Neural cell (in vitro differentiated cells): Measurements from ENCODE around the gene ARMCX2.

Experiments used
- CTCF ChIP-seq: fragments of 450-650 bp; IDR thresholded peaks from 2 replicates; pipeline ENCODE4 v1.5.1; 2014; ENCODE audit warnings: antibody characterized with exemption, mild to moderate bottlenecking, moderate library complexity; ENCODE audit not compliant: poor library complexity, severe bottlenecking
- EP300 ChIP-seq: fragments of 450-650 bp; conservative IDR thresholded peaks from 2 replicates; pipeline ENCODE4 v1.6.1; 2014; ENCODE audit warnings: antibody characterized with exemption, mild to moderate bottlenecking, moderate library complexity; ENCODE audit not compliant: poor library complexity, severe bottlenecking
- EZH2 ChIP-seq: fragments of 200-600, 300-800 bp; shearing (Covaris generic), sonication (generic); IDR thresholded peaks from 2 replicates; pipeline ENCODE4 v1.6.1; 2014; ENCODE audit warnings: antibody characterized with exemption, low read length, borderline replicate concordance, mild to moderate bottlenecking; ENCODE audit not compliant: insufficient read depth, poor library complexity, severe bottlenecking
- MXI1 ChIP-seq: fragments of 450-650 bp; conservative IDR thresholded peaks from 2 replicates; pipeline ENCODE4 v1.6.1; 2014; ENCODE audit warnings: antibody characterized with exemption, mild to moderate bottlenecking; ENCODE audit not compliant: poor library complexity, severe bottlenecking
- POLR2AphosphoS5 ChIP-seq: IDR thresholded peaks from 2 replicates; pipeline ENCODE4 v1.6.1; 2012
- RAD21 ChIP-seq: fragments of 450-650 bp; conservative IDR thresholded peaks from 2 replicates; pipeline ENCODE4 v1.6.1; 2014; ENCODE audit warnings: antibody characterized with exemption, mild to moderate bottlenecking, moderate library complexity
- REST ChIP-seq: IDR thresholded peaks from 2 replicates; pipeline ENCODE4 v1.6.1; 2012; ENCODE audit warnings: borderline replicate concordance
- SMC3 ChIP-seq: fragments of 450-650 bp; conservative IDR thresholded peaks from 2 replicates; pipeline ENCODE4 v1.6.1; 2014; ENCODE audit warnings: antibody characterized with exemption, mild to moderate bottlenecking, moderate library complexity; ENCODE audit not compliant: poor library complexity
- TAF1 ChIP-seq: IDR thresholded peaks from 2 replicates; pipeline ENCODE4 v1.6.1; 2012; ENCODE audit warnings: low read depth

GRCh38 chrX:101676571-101676970, 16.9 kb upstream of the ARMCX2 start:
- TF ChIP-seq EP300 (no peak), REST (no peak), SMC3 (no peak), CTCF (no peak), POLR2AphosphoS5 (no peak), EZH2 (no peak), RAD21 (no peak), TAF1 (no peak), MXI1 (no peak)
